Measurements from ENCODE around the gene CLDND2.

GRCh38 chr19:51331193-51331592 lies 37.6 kb downstream of the CLDND2 start:
- TF ChIP-seq CTCF (IDR thresholded peaks at IDR 0.05) (no peak), POLR2A (IDR thresholded peaks at IDR 0.05) (no peak)
